ENCODE data around the gene CAMKK1. TPM values are rescaled to one million over a fixed set of nuclear protein-coding genes. Genes with fewer than 3 reads are reported as not detected.

CAMKK1 gene
- total RNA-seq, result 3.4 and 4.7 TPM in 2 replicates

GRCh38 chr17:3893003-3893719, at the start of gene CAMKK1:
CAMKK1 (minus strand) TSS chr17:3893053; CDS start chr17:3885687, 7,366 bp downstream.

GRCh38 chr17:3915995-3916696, 23.3 kb upstream of the CAMKK1 start, which contains the start of gene P2RX1:
P2RX1 (minus strand) TSS chr17:3916465; CDS start chr17:3916225, 240 bp downstream.

GRCh38 chr17:3845621-3846436, 47.0 kb downstream of the CAMKK1 start, which contains the start of gene NCBP3:
NCBP3 (minus strand) TSS chr17:3846246; CDS start chr17:3846223, 23 bp downstream.

Other genes starting within 250 kb of the CAMKK1 start
- 255 and 297 TPM in 2 replicates for gene TAX1BP3, start 224.5 kb downstream of the CAMKK1 start, total RNA-seq
- 19.1 and 40.1 TPM in 2 replicates for gene EMC6, start 224.2 kb downstream of the CAMKK1 start, total RNA-seq
- gene P2RX5, start 196.9 kb downstream of the CAMKK1 start, total RNA-seq, result 0.18 and 1.1 TPM in 2 replicates
- 1.3 and 1.5 TPM in 2 replicates for gene HASPIN, start 169.2 kb downstream of the CAMKK1 start, total RNA-seq
- gene ITGAE, start 91.9 kb downstream of the CAMKK1 start, total RNA-seq, result 31.8 and 36.3 TPM in 2 replicates
- 8.6 and 19.7 TPM in 2 replicates for gene NCBP3, start 46.8 kb downstream of the CAMKK1 start, total RNA-seq
- gene P2RX1, start 23.4 kb upstream of the CAMKK1 start, total RNA-seq, result 0.49 and 0.90 TPM in 2 replicates
- 0.16 TPM in 1 of 2 replicates, not detected in the other for gene ATP2A3, start 71.4 kb upstream of the CAMKK1 start, total RNA-seq
- gene ZZEF1, start 250.0 kb upstream of the CAMKK1 start, total RNA-seq, result 17.2 and 19.7 TPM in 2 replicates